ENCODE results near the gene FAM222A. TPM values are rescaled to one million over a fixed set of nuclear protein-coding genes. Genes with fewer than 3 reads are reported as not detected.

FAM222A gene
- total and polyA plus RNA-seq, 2 of the 8 experiments (the other 6 are each of a cell fraction or from before 2014, with no cell fraction given) = 0.94 to 1.1 TPM

DNA sequence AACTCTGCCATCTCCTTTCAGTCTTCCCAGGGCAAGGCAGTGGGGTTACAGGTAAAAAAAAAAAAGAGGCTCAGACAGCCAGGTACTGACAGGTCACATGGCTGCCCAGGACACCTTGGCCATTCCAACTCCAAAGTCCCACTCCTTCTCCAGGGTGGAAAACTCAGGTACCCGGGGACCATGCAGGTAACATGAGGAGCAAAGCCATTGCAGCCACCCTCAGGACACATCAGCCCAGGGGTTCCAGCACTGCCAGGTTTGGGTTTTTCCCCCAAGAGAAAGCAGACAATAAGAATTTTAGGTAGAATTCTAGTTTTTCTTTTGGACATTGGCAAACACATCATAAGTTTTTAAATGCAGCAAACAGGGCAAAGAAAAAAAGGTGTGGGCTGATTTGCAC lies 15.3 kb downstream of the FAM222A start:
- Histone ChIP-seq H2BK5ac (ENCODE audit: low read depth, low read length) (no peak overlapping the region), H3K4ac (replicated peaks; ENCODE audit: insufficient read length, low read depth, low read length) (no peak overlapping the region), H3K36me3 (ENCODE audit: control insufficient read depth in 2 of 4, insufficient read depth in 4 of 4, low read length in 3 of 4) (no peaks in the 10 kb centered on the region), H3K79me1 (ENCODE audit: low read depth, low read length) (no peaks in the 10 kb centered on the region), H3K18ac (ENCODE audit: extremely low read depth, low read length) (no peak overlapping the region), H3K27me3 (replicated peaks in 1 of 4; ENCODE audit: control insufficient read depth in 3 of 4, extremely low read depth in 1 of 4, insufficient read depth in 3 of 4, low read length in 3 of 4) (no peaks in the 10 kb centered on the region), H3K4me2 (ENCODE audit: insufficient read depth in 1 of 2, low read depth in 2 of 2, low read length in 2 of 2) (no peak overlapping the region), H3K23ac (ENCODE audit: insufficient read length) (no peak overlapping the region), H3K4me3 (ENCODE audit: extremely low read depth in 1 of 4, insufficient read depth in 2 of 4, low read depth in 3 of 4, low read length in 4 of 4) (no peak overlapping the region), H3K23me2 (ENCODE audit: low read depth, low read length) (no peaks in the 10 kb centered on the region), H2BK120ac (replicated peaks; ENCODE audit: low read depth, low read length) (no peak overlapping the region), H4K91ac (replicated peaks; ENCODE audit: insufficient read length, low read length) (no peak overlapping the region), H2AFZ (ENCODE audit: low read length) (no peak overlapping the region), H3K14ac (ENCODE audit: insufficient read length) (no peak overlapping the region), H4K5ac (ENCODE audit: insufficient read length, low read depth, low read length) (no peak overlapping the region), H2BK12ac (ENCODE audit: low read depth, low read length) (no peak overlapping the region), H3K4me1 (replicated peaks in 1 of 4; ENCODE audit: control insufficient read depth in 3 of 4, insufficient read depth in 4 of 4, low read length in 3 of 4) (no peaks in the 10 kb centered on the region; a peak in 2 of 7 replicates), H3K56ac (replicated peaks; ENCODE audit: insufficient read length, low read depth, low read length) (no peak overlapping the region), H3K27ac (ENCODE audit: low read depth, low read length) (no peak overlapping the region), H3K9me3 (ENCODE audit: insufficient read depth in 2 of 2, low read depth in 1 of 2, low read length in 1 of 2) (no peaks in the 10 kb centered on the region), H3K79me2 (ENCODE audit: control insufficient read depth in 1 of 2, insufficient read depth in 2 of 2, low read length in 2 of 2) (no peaks in the 10 kb centered on the region), H2AK5ac (ENCODE audit: low read depth, low read length) (no peak overlapping the region), H4K20me1 (replicated peaks in 1 of 2; ENCODE audit: control insufficient read depth in 1 of 2, insufficient read depth in 2 of 2, low read length in 2 of 2) (peaks cover 0 to 2% of the 10 kb centered on the region in 2 experiments), H3K9ac (replicated peaks in 1 of 4; ENCODE audit: extremely low read depth in 1 of 4, low read depth in 3 of 4, low read length in 3 of 4) (no peak overlapping the region), H4K8ac (ENCODE audit: extremely low read depth, insufficient read depth, low read length) (no peak overlapping the region), H2BK15ac (ENCODE audit: low read length) (no peak overlapping the region), H2BK20ac (ENCODE audit: low read length) (no peak overlapping the region)
- WGBS, 2 experiments (ENCODE audit: extremely low coverage in 1 of 2, insufficient coverage in 1 of 2, insufficient read length in 1 of 2, insufficient replicate concordance in 2 of 2, low coverage in 1 of 2, low lambda C conversion rate in 2 of 2, missing lambda C conversion rate in 1 of 2) = 90% methylated on average over 1 of the region's 1 CpG; no CpG with 5 or more reads in 1 of the 2 experiments
- DNase-seq (ENCODE audit: low read depth in 1 of 2, low spot score in 2 of 2) = no peak
- ChIA-PET POLR2A (ENCODE audit: partially characterized antibody) (no interaction called here), CTCF (ENCODE audit: partially characterized antibody) (interaction anchor here (0.5 to 3.1 kb wide), 2 partner anchors 9 to 673 kb away, joined by 3 to 10 read pairs; no protein-coding TSS in a partner anchor)
- no peak for FAIRE-seq
- TF ChIP-seq RFX5 (IDR thresholded peaks at IDR 0.05; ENCODE audit: borderline replicate concordance, low read depth, low read length) (no peak), RNF2 (IDR thresholded peaks at IDR 0.05; ENCODE audit: borderline replicate concordance, low read depth, low read length, missing control alignments, poor library complexity, severe bottlenecking) (no peak), HDAC6 (IDR thresholded peaks at IDR 0.05; ENCODE audit: low read depth, low read length) (no peak), RBBP5 (IDR thresholded peaks at IDR 0.05; ENCODE audit: borderline replicate concordance, low read depth, low read length) (no peak), KDM1A (IDR thresholded peaks at IDR 0.05; ENCODE audit: borderline replicate concordance, low read length) (no peak), SP1 (IDR thresholded peaks at IDR 0.05; ENCODE audit: low read depth, low read length) (no peak), EP300 (IDR thresholded peaks at IDR 0.05; ENCODE audit: borderline replicate concordance in 1 of 2, low read depth in 2 of 2, low read length in 2 of 2) (no peak)
- TF ChIP-seq, protein P1, sequence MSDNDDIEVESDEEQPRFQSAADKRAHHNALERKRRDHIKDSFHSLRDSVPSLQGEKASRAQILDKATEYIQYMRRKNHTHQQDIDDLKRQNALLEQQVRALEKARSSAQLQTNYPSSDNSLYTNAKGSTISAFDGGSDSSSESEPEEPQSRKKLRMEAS (IDR thresholded peaks at IDR 0.05) = no peak
